Suprapubic skin (tissue), 4 donors: ENCODE measurements around the gene ZC2HC1B.

ENCODE experiments used
- CTCF ChIP-seq, 2 donors: fragments of 200-600 bp in 1 of 2; fragments of 450-650 bp in 1 of 2; sonication (generic) in 1 of 2; IDR thresholded peaks; one replicate each; pipeline ENCODE4 v1.5.1; 2016 to 2019; ENCODE audit warnings: antibody characterized with exemption in 2 of 2, mild to moderate bottlenecking in 1 of 2, moderate library complexity in 1 of 2
- EP300 ChIP-seq: sonication (generic); formaldehyde crosslinking; IDR thresholded peaks from one replicate; pipeline ENCODE4 v1.6.1; 2017; ENCODE audit warnings: antibody characterized with exemption
- POLR2A ChIP-seq, 2 donors: fragments of 450-650 bp; IDR thresholded peaks; one replicate each; pipeline ENCODE4 v1.6.1; 2017; ENCODE audit warnings: antibody characterized with exemption in 2 of 2, mild to moderate bottlenecking in 2 of 2, moderate library complexity in 2 of 2
- POLR2AphosphoS5 ChIP-seq, 3 donors: sonication (generic); formaldehyde crosslinking; IDR thresholded peaks; one replicate each; pipeline ENCODE4 v1.6.1; 2017; ENCODE audit warnings: antibody characterized with exemption in 3 of 3

DNA sequence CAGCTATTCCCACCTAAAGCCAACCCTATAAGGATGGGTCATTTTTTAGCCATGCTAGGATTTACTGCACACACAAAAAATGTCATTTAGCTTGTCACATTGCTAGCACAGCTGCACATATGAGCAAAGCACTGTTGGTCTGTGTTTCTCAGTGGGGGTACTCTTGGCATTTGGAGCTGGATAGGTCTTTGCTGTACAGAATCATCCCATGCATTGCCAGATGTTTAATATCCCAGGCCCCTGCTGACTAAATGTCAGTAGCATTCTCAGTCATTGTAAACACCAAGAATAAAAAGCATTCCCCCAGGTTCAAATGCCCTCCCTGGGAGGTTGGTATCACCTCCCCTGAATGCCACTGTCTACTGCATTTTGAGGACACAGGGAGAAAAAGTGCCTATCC, 35.7 kb upstream of the ZC2HC1B start:
- no peak for TF ChIP-seq CTCF (IDR thresholded peaks at IDR 0.05)
- no peak for TF ChIP-seq POLR2A (IDR thresholded peaks at IDR 0.05)
- TF ChIP-seq POLR2AphosphoS5 (IDR thresholded peaks at IDR 0.05): no peak
- TF ChIP-seq EP300: no peak
